HG03097 (cell line): Measurements from ENCODE around the gene DNAJB1.
"Not testable (repeated sequence)": the region's sequence is repeated elsewhere in the genome, so short reads cannot be mapped to it uniquely, and the experiment has no call there.

Experiments used
- ATAC-seq: cut with Tn5 transposase; IDR thresholded peaks from one replicate; pipeline ENCODE4 v1.9.1; 2021; ENCODE audit not compliant: unreplicated experiment, low FRiP score

DNAJB1 gene

DNA sequence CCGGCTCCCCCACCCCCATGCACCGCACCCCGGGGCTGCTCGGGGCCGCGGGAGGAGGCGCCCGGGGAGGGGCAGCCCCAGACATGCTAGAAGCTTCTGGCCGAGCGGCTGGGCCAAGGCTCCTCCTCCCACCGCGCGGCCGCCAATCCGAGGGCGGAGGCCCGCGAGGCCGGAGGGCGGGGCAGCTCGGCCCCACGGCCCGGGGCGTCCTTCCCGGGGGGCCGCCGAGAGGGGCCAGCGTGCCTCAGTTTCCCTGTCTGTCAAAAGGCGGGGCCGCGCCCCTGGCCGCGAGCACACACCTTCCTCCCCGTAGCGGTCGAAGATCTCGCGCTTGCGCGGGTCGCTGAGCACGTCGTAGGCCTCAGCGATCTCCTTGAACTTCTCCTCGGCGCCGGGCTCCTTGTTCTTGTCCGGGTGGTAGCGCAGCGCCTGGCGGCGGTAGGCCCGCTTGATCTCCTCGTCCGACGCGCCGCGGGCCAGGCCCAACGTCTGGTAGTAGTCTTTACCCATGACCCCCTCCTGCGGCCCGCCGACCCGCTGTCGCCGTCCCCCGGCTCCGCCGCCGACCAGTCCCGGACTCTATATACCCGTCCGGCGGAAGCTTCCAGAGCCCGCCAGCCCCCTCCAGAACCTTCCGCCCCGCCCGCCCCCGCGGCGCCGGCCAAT lies at the start of gene DNAJB1:
TSS of gene DNAJB1 (minus strand) at position 558 of the 666 bp plus-strand sequence. CDS start at position 510, 48 bp downstream.
- ATAC-seq: peak; percentile 71

- no peak for ATAC-seq
Observed at GRCh38 chr19:14567079-14567478, 48.9 kb upstream of the DNAJB1 start.

DNA sequence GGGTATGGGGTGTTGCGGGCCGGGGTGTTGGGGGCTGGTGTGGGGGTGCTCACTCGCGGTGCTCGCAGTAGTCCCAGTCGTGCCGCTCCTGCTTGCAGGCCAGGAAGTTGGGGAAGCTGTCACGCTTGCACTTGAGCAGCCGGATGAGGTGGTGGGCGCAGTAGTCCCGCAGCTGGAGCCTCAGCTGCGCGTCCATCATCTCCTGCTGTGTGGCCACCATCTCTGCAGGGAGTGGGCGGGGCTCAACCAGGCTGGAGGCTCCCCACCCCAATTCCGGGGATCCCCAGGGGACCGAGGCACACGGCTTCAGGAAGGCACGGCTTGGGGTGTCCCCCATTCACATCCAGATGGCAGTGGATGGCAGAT lies 48.5 kb upstream of the DNAJB1 start:
- ATAC-seq: no peak

GRCh38 chr19:14565765-14566711 lies 47.8 kb upstream of the DNAJB1 start:
- no peak for ATAC-seq

DNA sequence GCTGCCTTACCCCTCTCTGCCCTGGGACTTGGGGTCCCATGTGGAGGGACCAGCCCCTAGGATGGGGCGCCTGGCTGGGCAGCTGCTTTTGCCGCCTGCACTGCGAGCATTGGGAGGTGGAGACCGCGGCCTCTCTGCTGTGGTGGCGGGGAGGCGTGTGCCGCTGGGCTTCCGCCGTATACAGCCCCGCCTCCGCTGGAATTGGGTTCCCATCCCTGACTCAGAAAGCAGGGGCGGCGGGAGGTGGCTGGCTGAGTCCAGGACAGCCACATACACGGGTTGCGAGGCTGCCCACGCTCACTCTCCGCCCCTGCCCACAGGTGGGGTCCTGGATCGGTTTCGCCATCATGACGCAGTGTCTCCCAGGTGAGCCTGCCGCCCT lies 47.1 kb upstream of the DNAJB1 start:
- no peak for ATAC-seq

GRCh38 chr19:14564652-14565297 lies 46.6 kb upstream of the DNAJB1 start:
- ATAC-seq: not testable (repeated sequence)

DNA sequence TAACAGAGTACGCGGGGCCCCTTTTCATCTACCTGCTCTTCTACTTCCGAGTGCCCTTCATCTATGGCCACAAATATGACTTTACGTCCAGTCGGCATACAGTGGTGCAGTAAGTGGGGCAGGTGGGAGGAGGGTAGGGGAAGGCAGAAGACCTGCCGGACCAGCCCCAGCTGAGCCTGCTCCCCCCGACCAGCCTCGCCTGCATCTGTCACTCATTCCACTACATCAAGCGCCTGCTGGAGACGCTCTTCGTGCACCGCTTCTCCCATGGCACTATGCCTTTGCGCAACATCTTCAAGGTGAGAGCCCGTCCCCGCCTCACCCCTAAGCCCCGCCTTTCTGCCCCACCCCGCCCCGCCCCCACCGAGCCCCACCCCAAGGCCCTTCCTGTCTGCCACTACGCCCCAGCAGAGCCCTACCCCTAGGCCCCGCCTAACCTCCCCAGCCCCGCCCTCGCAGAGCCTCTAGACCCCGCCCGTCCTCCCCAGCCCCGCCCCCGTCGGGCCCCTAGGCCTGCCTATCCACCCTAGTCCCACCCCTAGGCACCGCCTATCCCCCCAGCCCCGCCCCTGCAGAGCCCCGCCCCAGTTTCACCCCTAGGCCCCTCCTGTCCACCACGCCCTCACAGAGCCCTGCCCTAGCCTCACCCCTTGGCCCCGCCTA lies 45.9 kb upstream of the DNAJB1 start:
- ATAC-seq: no peak

DNA sequence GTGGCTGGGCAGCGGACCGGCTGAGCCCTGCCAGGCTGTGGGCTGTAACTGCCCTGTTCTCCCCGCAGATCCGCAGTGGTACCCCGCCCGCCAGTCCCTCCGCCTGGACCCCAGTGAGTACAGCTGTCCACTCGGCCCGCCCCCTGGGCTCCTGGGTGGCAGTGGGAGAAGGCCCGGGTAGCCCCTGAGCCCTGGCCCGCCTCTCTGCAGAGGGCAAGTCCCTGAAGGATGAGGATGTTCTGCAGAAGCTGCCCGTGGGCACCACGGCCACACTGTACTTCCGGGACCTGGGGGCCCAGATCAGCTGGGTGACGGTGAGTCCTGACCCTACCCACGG lies 45.4 kb upstream of the DNAJB1 start:
- no peak for ATAC-seq

DNA sequence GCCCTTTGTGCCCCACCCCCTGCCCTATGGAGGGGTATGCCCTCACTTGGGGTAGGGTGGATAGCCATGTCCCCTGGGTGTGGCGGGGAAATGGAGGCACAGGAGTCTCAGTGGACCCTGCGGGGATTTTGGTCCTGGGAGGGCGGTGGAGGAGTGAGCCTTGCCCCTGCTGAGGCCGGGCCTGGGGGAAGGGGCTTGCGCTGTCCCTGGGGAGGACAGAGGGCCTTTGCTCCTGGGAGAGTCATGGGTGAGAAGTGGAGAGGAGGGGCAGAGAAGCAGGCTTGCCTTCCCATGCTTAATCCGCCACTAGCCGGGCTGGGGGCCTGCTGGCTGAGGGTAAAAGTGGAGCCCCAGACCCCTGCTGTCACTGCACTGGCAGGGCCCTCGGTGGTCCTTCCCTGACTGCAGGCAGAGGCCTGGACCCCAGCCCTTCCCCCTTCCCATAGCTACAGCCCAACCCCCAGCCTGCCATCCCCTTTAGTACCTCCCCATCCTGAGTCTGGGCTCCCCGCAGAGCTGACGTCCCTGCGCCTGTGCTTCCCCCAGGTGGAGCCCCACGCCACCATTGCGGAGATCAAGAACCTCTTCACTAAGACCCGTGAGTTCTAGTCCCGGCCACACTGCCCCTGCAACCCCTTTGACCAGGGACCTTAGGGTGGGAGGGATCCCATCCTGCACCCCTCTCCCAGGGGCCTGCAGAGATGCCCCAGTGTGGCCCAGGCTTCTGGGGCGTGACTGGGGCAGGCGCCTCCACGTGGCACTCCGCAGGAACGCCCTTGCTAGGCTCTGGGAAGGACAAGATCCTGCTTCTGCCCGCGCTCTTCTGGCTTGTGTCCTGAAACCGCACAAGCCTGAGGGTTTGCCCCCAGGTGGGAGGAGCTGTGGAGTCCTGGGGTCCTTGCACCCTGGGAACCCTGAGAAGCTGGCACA lies 44.7 kb upstream of the DNAJB1 start:
- no peak for ATAC-seq

- no peak for ATAC-seq
Observed at GRCh38 chr19:14561847-14562351, 43.7 kb upstream of the DNAJB1 start.

GRCh38 chr19:14561249-14561648 lies 43.1 kb upstream of the DNAJB1 start:
- no peak for ATAC-seq

DNA sequence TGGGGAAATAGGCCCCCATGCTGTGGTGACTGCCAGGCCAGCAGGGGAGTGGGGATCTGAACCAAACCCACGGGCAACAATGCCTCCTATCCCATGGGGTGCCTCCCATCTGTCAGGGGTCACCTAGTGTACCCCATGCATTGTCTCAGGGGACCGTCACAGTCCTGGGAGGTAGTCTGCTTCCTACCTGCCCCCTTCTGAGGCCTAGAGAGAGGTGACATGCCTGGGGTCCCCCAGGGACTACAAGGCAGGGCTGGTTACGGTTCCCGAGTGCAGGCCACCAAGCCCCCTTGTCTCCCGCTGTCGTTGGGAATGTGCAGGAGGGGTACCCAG lies 42.5 kb upstream of the DNAJB1 start:
- ATAC-seq: no peak

GRCh38 chr19:14559916-14560775 lies 41.9 kb upstream of the DNAJB1 start:
- no peak for ATAC-seq

GRCh38 chr19:14558370-14559066 lies 40.3 kb upstream of the DNAJB1 start:
- no peak for ATAC-seq

DNA sequence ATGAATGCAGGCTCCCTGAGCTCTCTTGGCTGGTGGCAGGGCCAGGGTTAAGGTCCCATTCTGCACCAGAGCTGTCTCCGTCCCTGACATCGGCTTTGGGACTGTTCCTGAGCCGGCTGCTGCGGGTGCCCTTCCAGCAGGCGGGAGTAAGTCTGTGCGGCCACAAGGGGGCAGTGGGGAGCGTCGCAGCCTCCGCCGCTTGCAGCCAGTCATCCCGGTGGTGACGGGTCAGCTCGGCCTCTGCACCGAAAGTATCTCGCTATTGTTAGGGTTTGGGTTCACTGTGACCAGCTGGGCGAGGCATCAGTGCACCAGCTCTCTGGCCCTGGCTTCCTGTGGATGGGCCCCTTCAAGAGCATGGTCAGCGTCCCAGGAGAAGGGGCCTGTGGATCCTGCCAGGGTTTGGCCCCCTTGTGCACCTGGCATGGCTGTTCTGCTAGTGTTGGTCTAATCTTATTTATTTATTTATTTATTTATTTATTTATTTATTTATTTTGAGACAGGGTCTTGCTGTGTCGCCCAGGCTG lies 38.5 kb upstream of the DNAJB1 start:
- ATAC-seq: no peak

GRCh38 chr19:14555918-14556661 lies 37.9 kb upstream of the DNAJB1 start:
- ATAC-seq: no peak

- no peak for ATAC-seq
Observed at GRCh38 chr19:14554382-14554812, 36.2 kb upstream of the DNAJB1 start.

- no peak for ATAC-seq
Observed at GRCh38 chr19:14553939-14554243, 35.7 kb upstream of the DNAJB1 start.
